HEK293 (cell line): ENCODE results near the gene DYRK2.

Experiments used
- IKZF3 ChIP-seq: fragments of 450-650 bp; IDR thresholded peaks from 2 replicates; pipeline ENCODE4 v1.5.0; 2018; ENCODE audit warnings: missing biosample characterization, mild to moderate bottlenecking, missing genetic modification characterization, moderate library complexity
- KLF10 ChIP-seq: fragments of 450-650 bp; IDR thresholded peaks from 2 replicates; pipeline ENCODE4 v1.5.1; 2018; ENCODE audit warnings: missing biosample characterization, mild to moderate bottlenecking, missing genetic modification characterization
- MEIS1 ChIP-seq: sonication (generic); formaldehyde crosslinking; IDR thresholded peaks from 2 replicates; pipeline ENCODE4 v1.8.1; 2022; ENCODE audit warnings: missing genetic modification reagents, mild to moderate bottlenecking, borderline replicate concordance
- SP3 ChIP-seq: fragments of 450-650 bp; formaldehyde crosslinking; IDR thresholded peaks from 2 replicates; pipeline ENCODE4 v1.5.1; 2016; ENCODE audit warnings: missing biosample characterization, missing genetic modification characterization
- ZBTB8A ChIP-seq: fragments of 450-650 bp; formaldehyde crosslinking; IDR thresholded peaks from 2 replicates; pipeline ENCODE4 v1.5.1; 2016; ENCODE audit warnings: missing biosample characterization, missing genetic modification characterization
- ZFP37 ChIP-seq: fragments of 450-650 bp; formaldehyde crosslinking; IDR thresholded peaks from 2 replicates; pipeline ENCODE4 v1.5.1; 2016; ENCODE audit warnings: missing biosample characterization, missing genetic modification characterization
- ZIC2 ChIP-seq: fragments of 450-650 bp; formaldehyde crosslinking; IDR thresholded peaks from 2 replicates; pipeline ENCODE4 v1.5.1; 2016; ENCODE audit warnings: missing biosample characterization, missing genetic modification characterization
- ZNF138 ChIP-seq: fragments of 450-650 bp; formaldehyde crosslinking; IDR thresholded peaks from 2 replicates; pipeline ENCODE4 v1.5.1; 2016; ENCODE audit warnings: missing biosample characterization, missing genetic modification characterization, borderline replicate concordance
- ZNF169 ChIP-seq: fragments of 450-650 bp; formaldehyde crosslinking; IDR thresholded peaks from 2 replicates; pipeline ENCODE4 v1.5.1; 2016; ENCODE audit warnings: missing biosample characterization, missing genetic modification characterization
- ZNF174 ChIP-seq: fragments of 450-650 bp; formaldehyde crosslinking; IDR thresholded peaks from 2 replicates; pipeline ENCODE4 v1.5.0; 2017; ENCODE audit warnings: missing biosample characterization, mild to moderate bottlenecking, missing genetic modification characterization
- ZNF2 ChIP-seq: fragments of 450-650 bp; formaldehyde crosslinking; IDR thresholded peaks from 2 replicates; pipeline ENCODE4 v1.5.1; 2016; ENCODE audit warnings: missing biosample characterization, missing genetic modification characterization
- ZNF214 ChIP-seq: fragments of 450-650 bp; formaldehyde crosslinking; IDR thresholded peaks from 2 replicates; pipeline ENCODE4 v1.5.1; 2017; ENCODE audit warnings: missing biosample characterization, mild to moderate bottlenecking, missing genetic modification characterization, borderline replicate concordance
- ZNF221 ChIP-seq: fragments of 450-650 bp; formaldehyde crosslinking; IDR thresholded peaks from 2 replicates; pipeline ENCODE4 v1.5.1; 2017; ENCODE audit warnings: missing biosample characterization, missing genetic modification characterization, borderline replicate concordance
- ZNF324 ChIP-seq: fragments of 450-650 bp; formaldehyde crosslinking; IDR thresholded peaks from 2 replicates; pipeline ENCODE4 v1.5.1; 2016; ENCODE audit warnings: missing biosample characterization, missing genetic modification characterization
- ZNF366 ChIP-seq: fragments of 450-650 bp; formaldehyde crosslinking; conservative IDR thresholded peaks from 2 replicates; pipeline ENCODE4 v1.5.1; 2016; ENCODE audit warnings: missing biosample characterization, missing genetic modification characterization
- ZNF37A ChIP-seq: fragments of 450-650 bp; IDR thresholded peaks from 2 replicates; pipeline ENCODE4 v1.5.1; 2018; ENCODE audit warnings: missing biosample characterization, missing genetic modification characterization
- ZNF426 ChIP-seq: fragments of 450-650 bp; formaldehyde crosslinking; IDR thresholded peaks from 2 replicates; pipeline ENCODE4 v1.5.1; 2017; ENCODE audit warnings: missing biosample characterization, missing genetic modification characterization, mild to moderate bottlenecking, inconsistent platforms, moderate library complexity
- ZNF561 ChIP-seq: fragments of 450-650 bp; IDR thresholded peaks from 2 replicates; pipeline ENCODE4 v1.5.1; 2018; ENCODE audit warnings: missing biosample characterization, missing genetic modification characterization, borderline replicate concordance
- ZNF596 ChIP-seq: fragments of 450-650 bp; IDR thresholded peaks from 2 replicates; pipeline ENCODE4 v1.5.0; 2018; ENCODE audit warnings: missing biosample characterization, mild to moderate bottlenecking, missing genetic modification characterization, moderate library complexity
- ZNF660 ChIP-seq: fragments of 450-650 bp; IDR thresholded peaks from 2 replicates; pipeline ENCODE4 v1.5.1; 2018; ENCODE audit warnings: missing biosample characterization, mild to moderate bottlenecking, missing genetic modification characterization
- ZNF670 ChIP-seq: fragments of 450-650 bp; formaldehyde crosslinking; IDR thresholded peaks from 2 replicates; pipeline ENCODE4 v1.5.1; 2016; ENCODE audit warnings: missing biosample characterization, missing genetic modification characterization, low read depth
- ZNF768 ChIP-seq: fragments of 450-650 bp; formaldehyde crosslinking; IDR thresholded peaks from 2 replicates; pipeline ENCODE4 v1.5.1; 2018; ENCODE audit warnings: missing biosample characterization, mild to moderate bottlenecking, missing genetic modification characterization
- ZNF830 ChIP-seq: fragments of 450-650 bp; IDR thresholded peaks from 2 replicates; pipeline ENCODE4 v1.5.0; 2018; ENCODE audit warnings: missing biosample characterization, missing genetic modification characterization, low read depth, mild to moderate bottlenecking, moderate library complexity
- ZNF837 ChIP-seq: fragments of 450-650 bp; formaldehyde crosslinking; IDR thresholded peaks from 2 replicates; pipeline ENCODE4 v1.5.1; 2016; ENCODE audit warnings: missing biosample characterization, missing genetic modification characterization
- ZXDB ChIP-seq: fragments of 450-650 bp; formaldehyde crosslinking; IDR thresholded peaks from 2 replicates; pipeline ENCODE4 v1.5.1; 2016; ENCODE audit warnings: missing biosample characterization, missing genetic modification characterization
- TF ChIP-seq, protein P1 (sequence below): fragments of 450-650 bp; formaldehyde crosslinking; IDR thresholded peaks from 2 replicates; pipeline ENCODE4 v1.5.1; 2016; ENCODE audit warnings: missing biosample characterization, missing genetic modification characterization
- TF ChIP-seq, protein P2 (sequence below): fragments of 450-650 bp; formaldehyde crosslinking; IDR thresholded peaks from 2 replicates; pipeline ENCODE4 v1.5.1; 2016; ENCODE audit warnings: missing biosample characterization, missing genetic modification characterization
- TF ChIP-seq, protein P3 (sequence below): fragments of 450-650 bp; formaldehyde crosslinking; conservative IDR thresholded peaks from 2 replicates; pipeline ENCODE4 v1.5.1; 2016; ENCODE audit warnings: low read depth, missing biosample characterization, missing genetic modification characterization
- TF ChIP-seq, protein P4 (sequence below): fragments of 450-650 bp; formaldehyde crosslinking; IDR thresholded peaks from 2 replicates; pipeline ENCODE4 v1.5.1; 2016; ENCODE audit warnings: missing biosample characterization, missing genetic modification characterization

Gene DYRK2

DNA sequence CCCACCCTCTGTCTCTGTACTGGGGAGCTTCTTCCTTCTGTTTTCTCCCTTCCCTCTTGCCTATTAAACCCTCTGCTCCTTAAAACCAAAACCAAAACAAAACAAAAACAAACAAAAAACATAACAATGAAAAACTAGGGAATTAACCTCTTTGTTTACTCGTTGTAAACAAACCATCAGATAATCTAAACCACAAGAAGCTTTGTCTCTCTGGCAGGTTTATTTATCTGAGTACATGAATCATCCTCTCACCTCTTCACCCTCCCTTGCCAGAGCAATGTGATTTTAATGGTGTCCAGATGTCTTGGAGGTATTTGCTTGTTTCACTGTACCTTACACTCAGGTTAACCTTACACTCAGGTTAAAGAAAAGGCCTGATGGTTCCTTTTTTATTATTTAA lies 66.1 kb downstream of the DYRK2 start (continued):
- TF ChIP-seq ZNF324 = no peak
- TF ChIP-seq, protein P1, sequence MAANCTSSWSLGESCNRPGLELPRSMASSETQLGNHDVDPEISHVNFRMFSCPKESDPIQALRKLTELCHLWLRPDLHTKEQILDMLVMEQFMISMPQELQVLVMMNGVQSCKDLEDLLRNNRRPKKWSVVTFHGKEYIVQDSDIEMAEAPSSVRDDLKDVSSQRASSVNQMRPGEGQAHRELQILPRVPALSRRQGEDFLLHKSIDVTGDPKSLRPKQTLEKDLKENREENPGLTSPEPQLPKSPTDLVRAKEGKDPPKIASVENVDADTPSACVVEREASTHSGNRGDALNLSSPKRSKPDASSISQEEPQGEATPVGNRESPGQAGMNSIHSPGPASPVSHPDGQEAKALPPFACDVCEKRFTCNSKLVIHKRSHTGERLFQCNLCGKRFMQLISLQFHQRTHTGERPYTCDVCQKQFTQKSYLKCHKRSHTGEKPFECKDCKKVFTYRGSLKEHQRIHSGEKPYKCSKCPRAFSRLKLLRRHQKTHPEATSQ = no peak
- peak; percentile 47 for TF ChIP-seq ZNF366 (tag by site-specific recombination)
- no peak for TF ChIP-seq IKZF3 (tag by site-specific recombination)
- no peak for TF ChIP-seq ZFP37 (tag by site-specific recombination)
- TF ChIP-seq, protein P2, sequence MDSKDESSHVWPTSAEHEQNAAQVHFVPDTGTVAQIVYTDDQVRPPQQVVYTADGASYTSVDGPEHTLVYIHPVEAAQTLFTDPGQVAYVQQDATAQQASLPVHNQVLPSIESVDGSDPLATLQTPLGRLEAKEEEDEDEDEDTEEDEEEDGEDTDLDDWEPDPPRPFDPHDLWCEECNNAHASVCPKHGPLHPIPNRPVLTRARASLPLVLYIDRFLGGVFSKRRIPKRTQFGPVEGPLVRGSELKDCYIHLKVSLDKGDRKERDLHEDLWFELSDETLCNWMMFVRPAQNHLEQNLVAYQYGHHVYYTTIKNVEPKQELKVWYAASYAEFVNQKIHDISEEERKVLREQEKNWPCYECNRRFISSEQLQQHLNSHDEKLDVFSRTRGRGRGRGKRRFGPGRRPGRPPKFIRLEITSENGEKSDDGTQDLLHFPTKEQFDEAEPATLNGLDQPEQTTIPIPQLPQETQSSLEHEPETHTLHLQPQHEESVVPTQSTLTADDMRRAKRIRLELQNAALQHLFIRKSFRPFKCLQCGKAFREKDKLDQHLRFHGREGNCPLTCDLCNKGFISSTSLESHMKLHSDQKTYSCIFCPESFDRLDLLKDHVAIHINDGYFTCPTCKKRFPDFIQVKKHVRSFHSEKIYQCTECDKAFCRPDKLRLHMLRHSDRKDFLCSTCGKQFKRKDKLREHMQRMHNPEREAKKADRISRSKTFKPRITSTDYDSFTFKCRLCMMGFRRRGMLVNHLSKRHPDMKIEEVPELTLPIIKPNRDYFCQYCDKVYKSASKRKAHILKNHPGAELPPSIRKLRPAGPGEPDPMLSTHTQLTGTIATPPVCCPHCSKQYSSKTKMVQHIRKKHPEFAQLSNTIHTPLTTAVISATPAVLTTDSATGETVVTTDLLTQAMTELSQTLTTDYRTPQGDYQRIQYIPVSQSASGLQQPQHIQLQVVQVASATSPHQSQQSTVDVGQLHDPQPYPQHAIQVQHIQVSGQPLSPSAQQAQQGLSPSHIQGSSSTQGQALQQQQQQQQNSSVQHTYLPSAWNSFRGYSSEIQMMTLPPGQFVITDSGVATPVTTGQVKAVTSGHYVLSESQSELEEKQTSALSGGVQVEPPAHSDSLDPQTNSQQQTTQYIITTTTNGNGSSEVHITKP = no peak
- TF ChIP-seq ZNF221 (tag by site-specific recombination) = no peak
- no peak for TF ChIP-seq ZNF2
- TF ChIP-seq KLF10 (tag by site-specific recombination) = no peak
- no peak for TF ChIP-seq ZNF426 (tag by site-specific recombination)
- TF ChIP-seq ZNF768 (tag by site-specific recombination) = no peak
- no peak for TF ChIP-seq ZNF214
- TF ChIP-seq ZIC2 (tag by site-specific recombination) = no peak
- no peak for TF ChIP-seq MEIS1 (CRISPR knock-in tag)
- no peak for TF ChIP-seq ZNF561 (tag by site-specific recombination)
- TF ChIP-seq ZNF670 (tag by site-specific recombination) = no peak
- no peak for TF ChIP-seq ZNF837 (tag by site-specific recombination)
- 0 out of 2 replicates have a peak, but pooled peaks have one; percentile 44 for TF ChIP-seq ZXDB (tag by site-specific recombination)
- TF ChIP-seq, protein P3, sequence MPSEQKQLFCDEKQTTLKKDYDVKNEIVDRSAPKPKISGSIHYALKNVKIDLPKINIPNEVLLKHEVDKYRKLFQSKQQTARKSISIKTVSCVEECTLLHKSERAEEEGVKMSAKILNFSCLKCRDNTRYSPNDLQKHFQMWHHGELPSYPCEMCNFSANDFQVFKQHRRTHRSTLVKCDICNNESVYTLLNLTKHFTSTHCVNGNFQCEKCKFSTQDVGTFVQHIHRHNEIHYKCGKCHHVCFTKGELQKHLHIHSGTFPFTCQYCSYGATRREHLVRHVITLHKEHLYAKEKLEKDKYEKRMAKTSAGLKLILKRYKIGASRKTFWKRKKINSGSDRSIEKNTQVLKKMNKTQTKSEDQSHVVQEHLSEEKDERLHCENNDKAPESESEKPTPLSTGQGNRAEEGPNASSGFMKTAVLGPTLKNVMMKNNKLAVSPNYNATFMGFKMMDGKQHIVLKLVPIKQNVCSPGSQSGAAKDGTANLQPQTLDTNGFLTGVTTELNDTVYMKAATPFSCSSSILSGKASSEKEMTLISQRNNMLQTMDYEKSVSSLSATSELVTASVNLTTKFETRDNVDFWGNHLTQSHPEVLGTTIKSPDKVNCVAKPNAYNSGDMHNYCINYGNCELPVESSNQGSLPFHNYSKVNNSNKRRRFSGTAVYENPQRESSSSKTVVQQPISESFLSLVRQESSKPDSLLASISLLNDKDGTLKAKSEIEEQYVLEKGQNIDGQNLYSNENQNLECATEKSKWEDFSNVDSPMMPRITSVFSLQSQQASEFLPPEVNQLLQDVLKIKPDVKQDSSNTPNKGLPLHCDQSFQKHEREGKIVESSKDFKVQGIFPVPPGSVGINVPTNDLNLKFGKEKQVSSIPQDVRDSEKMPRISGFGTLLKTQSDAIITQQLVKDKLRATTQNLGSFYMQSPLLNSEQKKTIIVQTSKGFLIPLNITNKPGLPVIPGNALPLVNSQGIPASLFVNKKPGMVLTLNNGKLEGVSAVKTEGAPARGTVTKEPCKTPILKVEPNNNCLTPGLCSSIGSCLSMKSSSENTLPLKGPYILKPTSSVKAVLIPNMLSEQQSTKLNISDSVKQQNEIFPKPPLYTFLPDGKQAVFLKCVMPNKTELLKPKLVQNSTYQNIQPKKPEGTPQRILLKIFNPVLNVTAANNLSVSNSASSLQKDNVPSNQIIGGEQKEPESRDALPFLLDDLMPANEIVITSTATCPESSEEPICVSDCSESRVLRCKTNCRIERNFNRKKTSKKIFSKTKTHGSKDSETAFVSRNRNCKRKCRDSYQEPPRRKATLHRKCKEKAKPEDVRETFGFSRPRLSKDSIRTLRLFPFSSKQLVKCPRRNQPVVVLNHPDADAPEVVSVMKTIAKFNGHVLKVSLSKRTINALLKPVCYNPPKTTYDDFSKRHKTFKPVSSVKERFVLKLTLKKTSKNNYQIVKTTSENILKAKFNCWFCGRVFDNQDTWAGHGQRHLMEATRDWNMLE = no peak
- TF ChIP-seq, protein P4, sequence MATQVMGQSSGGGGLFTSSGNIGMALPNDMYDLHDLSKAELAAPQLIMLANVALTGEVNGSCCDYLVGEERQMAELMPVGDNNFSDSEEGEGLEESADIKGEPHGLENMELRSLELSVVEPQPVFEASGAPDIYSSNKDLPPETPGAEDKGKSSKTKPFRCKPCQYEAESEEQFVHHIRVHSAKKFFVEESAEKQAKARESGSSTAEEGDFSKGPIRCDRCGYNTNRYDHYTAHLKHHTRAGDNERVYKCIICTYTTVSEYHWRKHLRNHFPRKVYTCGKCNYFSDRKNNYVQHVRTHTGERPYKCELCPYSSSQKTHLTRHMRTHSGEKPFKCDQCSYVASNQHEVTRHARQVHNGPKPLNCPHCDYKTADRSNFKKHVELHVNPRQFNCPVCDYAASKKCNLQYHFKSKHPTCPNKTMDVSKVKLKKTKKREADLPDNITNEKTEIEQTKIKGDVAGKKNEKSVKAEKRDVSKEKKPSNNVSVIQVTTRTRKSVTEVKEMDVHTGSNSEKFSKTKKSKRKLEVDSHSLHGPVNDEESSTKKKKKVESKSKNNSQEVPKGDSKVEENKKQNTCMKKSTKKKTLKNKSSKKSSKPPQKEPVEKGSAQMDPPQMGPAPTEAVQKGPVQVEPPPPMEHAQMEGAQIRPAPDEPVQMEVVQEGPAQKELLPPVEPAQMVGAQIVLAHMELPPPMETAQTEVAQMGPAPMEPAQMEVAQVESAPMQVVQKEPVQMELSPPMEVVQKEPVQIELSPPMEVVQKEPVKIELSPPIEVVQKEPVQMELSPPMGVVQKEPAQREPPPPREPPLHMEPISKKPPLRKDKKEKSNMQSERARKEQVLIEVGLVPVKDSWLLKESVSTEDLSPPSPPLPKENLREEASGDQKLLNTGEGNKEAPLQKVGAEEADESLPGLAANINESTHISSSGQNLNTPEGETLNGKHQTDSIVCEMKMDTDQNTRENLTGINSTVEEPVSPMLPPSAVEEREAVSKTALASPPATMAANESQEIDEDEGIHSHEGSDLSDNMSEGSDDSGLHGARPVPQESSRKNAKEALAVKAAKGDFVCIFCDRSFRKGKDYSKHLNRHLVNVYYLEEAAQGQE (tag by site-specific recombination) = no peak
- no peak for TF ChIP-seq ZNF169
- TF ChIP-seq ZNF830 (tag by site-specific recombination) = no peak
- TF ChIP-seq ZNF37A = no peak
- no peak for TF ChIP-seq ZNF660 (tag by site-specific recombination)
- no peak for TF ChIP-seq ZNF596
- no peak for TF ChIP-seq ZNF138
- no peak for TF ChIP-seq ZBTB8A (tag by site-specific recombination)
- no peak; the same call in 1 of the 2 replicates for TF ChIP-seq SP3 (tag by site-specific recombination)
- TF ChIP-seq ZNF174 (tag by site-specific recombination) = no peak
